A172 (cell line): ENCODE data around the gene CCDC194. TPM values are rescaled to one million over a fixed set of nuclear protein-coding genes. Genes with fewer than 3 reads are reported as not detected.

Experiments used
- total RNA-seq: library from RNA; depleted of rRNA; stranded (reverse); fragments of >200 nt; shearing (Covaris generic); gene quantifications from 2 replicates; pipeline ENCODE4 v1.2.3, GENCODE V29; 2014; rRNA removed

Gene CCDC194
- total RNA-seq, 1 experiment from 2014 or later: not detected

Other genes starting within 250 kb of the CCDC194 start
- gene USE1, start 178.8 kb downstream of the CCDC194 start, total RNA-seq: 16.1 and 21.2 TPM in 2 replicates
- gene OCEL1, start 168.0 kb downstream of the CCDC194 start, total RNA-seq: 3.1 and 4.7 TPM in 2 replicates
- 54.5 and 70.9 TPM in 2 replicates for gene NR2F6, start 148.3 kb downstream of the CCDC194 start, total RNA-seq
- not detected in 2 replicates for gene USHBP1, start 129.5 kb downstream of the CCDC194 start, total RNA-seq
- 161 and 209 TPM in 2 replicates for gene BABAM1, start 126.8 kb downstream of the CCDC194 start, total RNA-seq
- gene ANKLE1, start 112.3 kb downstream of the CCDC194 start, total RNA-seq: 0.24 and 0.60 TPM in 2 replicates
- 20.7 and 31.1 TPM in 2 replicates for gene ABHD8, start 90.8 kb downstream of the CCDC194 start, total RNA-seq
- gene MRPL34, start 88.3 kb downstream of the CCDC194 start, total RNA-seq: 79.1 and 183 TPM in 2 replicates
- 89.1 and 104 TPM in 2 replicates for gene DDA1, start 84.6 kb downstream of the CCDC194 start, total RNA-seq
- 4.2 and 5.1 TPM in 2 replicates for gene ANO8, start 59.3 kb downstream of the CCDC194 start, total RNA-seq
- 21.5 and 24.0 TPM in 2 replicates for gene GTPBP3, start 56.6 kb downstream of the CCDC194 start, total RNA-seq
- gene PLVAP, start 16.9 kb downstream of the CCDC194 start, total RNA-seq: not detected in 2 replicates
- gene BST2, start 11.4 kb upstream of the CCDC194 start, total RNA-seq: 0.29 and 1.7 TPM in 2 replicates
- 105 and 141 TPM in 2 replicates for gene MVB12A, start 25.9 kb upstream of the CCDC194 start, total RNA-seq
- 0.07 TPM in 1 of 2 replicates, not detected in the other for gene TMEM221, start 54.5 kb upstream of the CCDC194 start, total RNA-seq
- not detected in 2 replicates for gene NXNL1, start 66.7 kb upstream of the CCDC194 start, total RNA-seq
- 14.9 and 16.7 TPM in 2 replicates for gene SLC27A1, start 76.3 kb upstream of the CCDC194 start, total RNA-seq
- 67.3 and 71.1 TPM in 2 replicates for gene PGLS, start 117.5 kb upstream of the CCDC194 start, total RNA-seq
- gene COLGALT1, start 161.5 kb upstream of the CCDC194 start, total RNA-seq: 161 and 173 TPM in 2 replicates